GM12891 (cell line): ENCODE data around the gene ADCK1.
"Not testable (repeated sequence)": the region's sequence is repeated elsewhere in the genome, so short reads cannot be mapped to it uniquely, and the experiment has no call there.

ENCODE experiments used
- POLR2A ChIP-seq: IDR thresholded peaks from 2 replicates; pipeline ENCODE4 v1.6.1; 2011; ENCODE audit warnings: low read depth, low read length, control low read depth
- POLR2AphosphoS5 ChIP-seq: IDR thresholded peaks from 2 replicates; pipeline ENCODE4 v1.6.1; 2011; ENCODE audit warnings: low read depth, low read length, control low read depth
- POU2F2 ChIP-seq: IDR thresholded peaks from 2 replicates; pipeline ENCODE4 v1.6.1; 2011; ENCODE audit warnings: low read depth, mild to moderate bottlenecking, control low read depth, low read length, moderate library complexity
- SPI1 ChIP-seq: IDR thresholded peaks from 2 replicates; pipeline ENCODE4 v1.6.1; 2011; ENCODE audit warnings: low read depth, low read length, control low read depth
- TAF1 ChIP-seq: IDR thresholded peaks from 2 replicates; pipeline ENCODE4 v1.6.1; 2011; ENCODE audit warnings: low read depth, low read length, control low read depth

- TF ChIP-seq POLR2AphosphoS5, POLR2A, SPI1, TAF1, POU2F2: not testable (repeated sequence)
Observed at GRCh38 chr14:77888903-77889302, 89.0 kb downstream of the ADCK1 start.
